Body of pancreas (tissue), 4 donors: Measurements from ENCODE around the gene ZNF628. TPM values are rescaled to one million over a fixed set of nuclear protein-coding genes. Genes with fewer than 3 reads are reported as not detected.

Experiments
- ATAC-seq: fragments of 150-250 bp; one replicate; pipeline ENCODE4 v1.9.1; 2016
- DNase-seq, 4 donors: peaks; one replicate each; pipeline ENCODE4 v3.0.0-alpha.2; 2019
- H3K27ac ChIP-seq, 4 donors: fragments of 200-600 bp; sonication (generic); 1 replicate in 3 of 4; 2 replicates in 1 of 4; pipeline versions ENCODE4 v1.5.1 to v1.6.1; 2016 to 2019; ENCODE audit warnings: mild to moderate bottlenecking in 1 of 4, mixed read lengths in 1 of 4, moderate library complexity in 1 of 4
- H3K27me3 ChIP-seq, 2 donors: fragments of 200-600 bp; sonication (generic); one replicate each; pipeline ENCODE4 v1.6.0; 2016; ENCODE audit warnings: mild to moderate bottlenecking in 1 of 2
- H3K36me3 ChIP-seq, 2 donors: fragments of 200-600 bp; sonication (generic); replicated peaks in 1 of 2; 2 replicates each; pipeline ENCODE4 v1.5.1; 2016; ENCODE audit warnings: low read depth in 2 of 2; ENCODE audit not compliant: insufficient read depth in 1 of 2
- H3K4me1 ChIP-seq: fragments of 200-600 bp; sonication (generic); one replicate; pipeline ENCODE4 v1.6.0; 2016
- H3K4me3 ChIP-seq, 2 donors: fragments of 200-600 bp; sonication (generic); 1 replicate in 1 of 2; 2 replicates in 1 of 2; pipeline ENCODE4 v1.5.1; 2016 to 2019
- H3K9me3 ChIP-seq, 3 donors: fragments of 200-600 bp; sonication (generic); 1 replicate in 2 of 3; 2 replicates in 1 of 3; pipeline ENCODE4 v1.5.1; 2016
- CTCF ChIP-seq, 7 experiments: fragments of 450-650 bp in 4 of 7; fragments of 200-600 bp in 3 of 7; sonication (generic) in 3 of 7; IDR thresholded peaks; one replicate each; pipeline ENCODE4 v1.5.1; 2016 to 2019; ENCODE audit warnings: antibody characterized with exemption in 7 of 7
- POLR2A ChIP-seq, 3 donors: fragments of 450-650 bp; IDR thresholded peaks; one replicate each; pipeline ENCODE4 v1.6.1; 2016; ENCODE audit warnings: antibody characterized with exemption in 3 of 3, mild to moderate bottlenecking in 2 of 3
- WGBS, 2 donors: methylation state at CpG; one replicate each; pipeline ENCODE4 v1.1.5; 2017; 5-methylcytosine and 5-hydroxymethylcytosine counted together
- intact Hi-C: fragments of 100-400 bp; cut with DNase I; formaldehyde crosslinking; loops from one replicate; pipeline ENCODE4 v1.15.1; 2023
- total RNA-seq, 2 donors: library from RNA; depleted of rRNA; stranded (reverse); fragments of >200 nt; gene quantifications; one replicate each; pipeline ENCODE4 v1.1.0, GENCODE V29; 2016

Gene ZNF628
- total RNA-seq, 2 donors from 2014 or later: 3.4 to 8.2 TPM

- WGBS, 2 donors: 1 to 3% methylated on average over 40 to 43 of the region's 43 CpGs
- Histone ChIP-seq H3K4me1 (no peaks in the 10 kb centered on the region), H3K27me3 (peaks cover 0 to 23% of the 10 kb centered on the region in 2 donors), H3K27ac (no peak within 1 kb of the TSS), H3K9me3 (no peaks in the 10 kb centered on the region), H3K36me3 (no peaks in the 10 kb centered on the region), H3K4me3 (no peak within 1 kb of the TSS)
- no peak for DNase-seq
- intact Hi-C loops: no loop called here
- TF ChIP-seq POLR2A (IDR thresholded peaks at IDR 0.05) (no peak), CTCF (IDR thresholded peaks at IDR 0.05) (no peak)
- no peak for ATAC-seq
These were observed 33.2 kb upstream of the ZNF628 start, which contains the start of gene SHISA7 for GRCh38 chr19:55443045-55443823. TSS of gene SHISA7 (minus strand) at chr19:55443300. CDS start at chr19:55442863, 437 bp downstream.

GRCh38 chr19:55443824-55444480, 32.5 kb upstream of the ZNF628 start:
- TF ChIP-seq POLR2A (IDR thresholded peaks at IDR 0.05) (no peak), CTCF (IDR thresholded peaks at IDR 0.05) (no peak)
- Histone ChIP-seq H3K27me3 (peaks cover 0 to 20% of the 10 kb centered on the region in 2 donors), H3K36me3 (no peaks in the 10 kb centered on the region), H3K4me1 (no peaks in the 10 kb centered on the region), H3K27ac (no peak overlapping the region), H3K9me3 (no peaks in the 10 kb centered on the region), H3K4me3 (no peak overlapping the region)
- ATAC-seq: no peak
- intact Hi-C loops: no loop called here
- 22 to 23% methylated on average over 18 of the region's 18 CpGs for WGBS, 2 donors
- DNase-seq: no peak

GRCh38 chr19:55444646-55445045, 31.8 kb upstream of the ZNF628 start:
- Histone ChIP-seq H3K27me3 (peaks cover 0 to 20% of the 10 kb centered on the region in 2 donors), H3K4me1 (no peaks in the 10 kb centered on the region), H3K9me3 (no peaks in the 10 kb centered on the region), H3K4me3 (no peak overlapping the region), H3K36me3 (no peaks in the 10 kb centered on the region), H3K27ac (no peak overlapping the region)
- intact Hi-C loops: no loop called here
- 25 to 27% methylated on average over 6 to 11 of the region's 11 CpGs for WGBS, 2 donors
- TF ChIP-seq CTCF (IDR thresholded peaks at IDR 0.05) (no peak), POLR2A (IDR thresholded peaks at IDR 0.05) (no peak)
- ATAC-seq: no peak
- DNase-seq: no peak

GRCh38 chr19:55446060-55446459, 30.4 kb upstream of the ZNF628 start:
- ATAC-seq (no peak), DNase-seq (no peak)
- intact Hi-C loops: no loop called here
- no peak overlapping the region for H3K27ac ChIP-seq
- 34 to 51% methylated on average over 8 of the region's 8 CpGs for WGBS, 2 donors
- H3K4me3 ChIP-seq: no peak overlapping the region
- H3K9me3 ChIP-seq: no peaks in the 10 kb centered on the region
- TF ChIP-seq CTCF (IDR thresholded peaks at IDR 0.05) (no peak), POLR2A (IDR thresholded peaks at IDR 0.05) (no peak)
- peaks cover 0 to 9% of the 10 kb centered on the region in 2 donors for H3K27me3 ChIP-seq
- no peaks in the 10 kb centered on the region for H3K4me1 ChIP-seq
- no peaks in the 10 kb centered on the region for H3K36me3 ChIP-seq
